Adrenal gland (tissue), 5 donors: ENCODE data around the gene MYEF2.

ENCODE experiments used
- CTCF ChIP-seq, 6 experiments: fragments of 450-650 bp in 4 of 6; fragments of 200-600 bp in 2 of 6; sonication (generic) in 1 of 6; IDR thresholded peaks; 1 replicate in 5 of 6; 2 replicates in 1 of 6; pipeline versions ENCODE4 v1.5.1 to v1.8.0; 2016 to 2021; ENCODE audit warnings: antibody characterized with exemption in 6 of 6, mild to moderate bottlenecking in 2 of 6, moderate library complexity in 1 of 6
- POLR2A ChIP-seq, 2 donors: fragments of 450-650 bp; IDR thresholded peaks; one replicate each; pipeline ENCODE4 v1.6.1; 2017; ENCODE audit warnings: antibody characterized with exemption in 2 of 2, mild to moderate bottlenecking in 2 of 2, moderate library complexity in 1 of 2
- donor health status: DM: no; HTN: no; CAD: no.

GRCh38 chr15:48119277-48119676, 58.8 kb downstream of the MYEF2 start:
- TF ChIP-seq CTCF (IDR thresholded peaks at IDR 0.05), result no peak
- no peak for TF ChIP-seq POLR2A (IDR thresholded peaks at IDR 0.05)
